ENCODE data around the gene DNAJC15.

- TF ChIP-seq, protein P1, sequence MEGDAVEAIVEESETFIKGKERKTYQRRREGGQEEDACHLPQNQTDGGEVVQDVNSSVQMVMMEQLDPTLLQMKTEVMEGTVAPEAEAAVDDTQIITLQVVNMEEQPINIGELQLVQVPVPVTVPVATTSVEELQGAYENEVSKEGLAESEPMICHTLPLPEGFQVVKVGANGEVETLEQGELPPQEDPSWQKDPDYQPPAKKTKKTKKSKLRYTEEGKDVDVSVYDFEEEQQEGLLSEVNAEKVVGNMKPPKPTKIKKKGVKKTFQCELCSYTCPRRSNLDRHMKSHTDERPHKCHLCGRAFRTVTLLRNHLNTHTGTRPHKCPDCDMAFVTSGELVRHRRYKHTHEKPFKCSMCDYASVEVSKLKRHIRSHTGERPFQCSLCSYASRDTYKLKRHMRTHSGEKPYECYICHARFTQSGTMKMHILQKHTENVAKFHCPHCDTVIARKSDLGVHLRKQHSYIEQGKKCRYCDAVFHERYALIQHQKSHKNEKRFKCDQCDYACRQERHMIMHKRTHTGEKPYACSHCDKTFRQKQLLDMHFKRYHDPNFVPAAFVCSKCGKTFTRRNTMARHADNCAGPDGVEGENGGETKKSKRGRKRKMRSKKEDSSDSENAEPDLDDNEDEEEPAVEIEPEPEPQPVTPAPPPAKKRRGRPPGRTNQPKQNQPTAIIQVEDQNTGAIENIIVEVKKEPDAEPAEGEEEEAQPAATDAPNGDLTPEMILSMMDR (optimal IDR thresholded peaks at IDR 0.05 in 1 of 3, IDR thresholded peaks at IDR 0.05 in 1 of 3, conservative IDR thresholded peaks at IDR 0.05 in 1 of 3; ENCODE audit: extremely low read depth in 1 of 3, insufficient read depth in 2 of 3, low read length in 3 of 3), result no peak
- TF ChIP-seq EZH2 (IDR thresholded peaks at IDR 0.05; ENCODE audit: low read length), result no peak
Measured at GRCh38 chr13:42994878-42995277, 28.5 kb upstream of the DNAJC15 start.

Measured in keratinocyte (primary cell).